ENCODE results near the gene BMP7.

The BMP7 gene

GRCh38 chr20:57310821-57311514 lies 44.5 kb upstream of the BMP7 start:
- no peak for TF ChIP-seq CTCF (IDR thresholded peaks at IDR 0.05; ENCODE audit: low read depth, low read length)
- no peak for DNase-seq (ENCODE audit: extremely low read depth, low read depth)

DNA sequence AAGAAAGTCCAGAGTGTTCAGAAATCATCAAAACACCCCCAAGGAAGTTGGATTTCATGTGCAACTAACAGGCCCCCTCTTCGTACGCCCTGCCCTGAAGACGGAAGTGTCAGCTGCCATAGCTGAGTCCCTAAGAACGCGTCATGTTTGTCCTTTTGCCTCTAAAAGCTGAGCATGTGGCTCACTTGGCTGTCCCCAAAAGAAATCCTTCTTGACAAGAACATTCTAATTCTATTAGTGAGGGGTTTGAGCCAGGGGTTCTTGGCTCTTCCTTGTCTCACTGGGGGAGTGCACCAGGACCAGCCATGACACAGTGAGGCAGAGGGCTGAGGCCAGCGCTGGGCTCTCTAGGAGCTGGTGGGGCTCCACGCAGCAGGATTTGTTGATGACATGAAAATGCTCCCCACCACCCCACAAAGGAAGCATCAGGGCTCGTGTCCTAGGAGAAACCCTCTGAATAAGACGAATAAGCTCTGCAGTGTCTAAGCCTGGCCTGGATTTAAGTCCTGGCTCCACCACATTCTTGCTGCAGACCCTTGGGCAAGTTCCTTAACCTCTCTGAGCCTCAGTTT lies 43.2 kb upstream of the BMP7 start:
- no peak for DNase-seq (ENCODE audit: extremely low read depth, low read depth)
- TF ChIP-seq CTCF (IDR thresholded peaks at IDR 0.05; ENCODE audit: low read depth, low read length) = no peak

- no peak for TF ChIP-seq CTCF (IDR thresholded peaks at IDR 0.05; ENCODE audit: low read depth, low read length)
- DNase-seq (ENCODE audit: extremely low read depth, low read depth) = no peak
These were observed 42.2 kb upstream of the BMP7 start for GRCh38 chr20:57308451-57309271.

DNA sequence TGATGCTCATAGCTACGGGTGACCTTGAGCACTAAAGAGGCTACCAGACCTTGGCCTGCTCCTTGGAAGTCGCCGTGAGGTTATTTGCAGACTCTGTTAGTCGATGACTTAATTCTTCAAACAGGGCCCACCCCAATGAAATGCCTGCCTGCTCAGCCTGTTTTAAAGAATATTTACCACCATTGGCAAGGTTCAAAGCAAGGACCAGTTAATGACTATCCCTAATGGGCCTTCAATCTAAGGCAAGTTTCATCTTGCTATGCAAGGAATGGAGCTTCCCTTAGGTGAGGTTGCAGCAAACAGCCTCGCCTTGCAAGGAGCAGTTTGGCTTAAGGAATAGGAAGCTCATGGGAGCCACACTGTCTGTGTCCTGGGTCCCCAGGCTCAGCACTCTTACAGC lies 40.3 kb upstream of the BMP7 start:
- no peak for DNase-seq (ENCODE audit: extremely low read depth, low read depth)
- no peak for TF ChIP-seq CTCF (IDR thresholded peaks at IDR 0.05; ENCODE audit: low read depth, low read length)

DNA sequence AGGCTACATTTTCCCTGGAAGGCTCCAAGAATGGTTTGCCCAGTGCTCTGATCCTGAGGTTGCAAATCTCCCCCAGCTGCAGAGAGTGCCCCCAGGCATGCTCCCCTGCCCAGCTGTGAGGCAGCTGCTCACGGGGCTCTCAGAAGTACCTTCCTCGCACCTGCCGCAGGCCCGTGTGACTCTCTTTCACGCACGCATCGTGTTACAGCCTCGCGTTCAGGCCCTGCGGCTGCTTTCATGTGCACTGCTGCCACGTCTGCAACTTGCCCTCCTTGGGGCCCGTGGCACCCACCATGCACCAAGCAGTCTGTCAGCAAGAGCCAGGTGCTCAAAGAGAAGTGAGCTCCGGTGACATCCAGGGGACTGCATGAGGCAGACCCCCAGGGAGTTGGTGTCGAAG lies 34.6 kb upstream of the BMP7 start:
- no peak for DNase-seq (ENCODE audit: extremely low read depth, low read depth)
- no peak for TF ChIP-seq CTCF (IDR thresholded peaks at IDR 0.05; ENCODE audit: low read depth, low read length)

DNA sequence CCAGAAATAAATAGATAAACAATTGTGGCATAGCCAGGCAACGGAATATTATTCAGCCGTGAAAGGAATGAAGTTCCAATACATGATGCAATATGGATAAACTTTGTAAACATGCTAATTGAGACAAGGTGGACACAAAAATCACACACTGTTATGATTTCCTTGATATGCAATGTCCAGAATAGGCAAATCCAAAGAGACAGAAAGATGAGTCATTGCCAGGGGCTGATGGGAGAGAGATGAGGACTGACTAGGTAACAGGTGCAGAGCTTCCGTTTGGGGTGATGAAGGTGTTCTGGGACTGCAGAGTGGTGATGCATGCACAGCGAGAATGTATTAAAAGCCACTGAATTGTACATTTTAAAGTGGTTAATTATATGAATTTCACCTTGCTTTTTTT lies 32.0 kb upstream of the BMP7 start:
- no peak for DNase-seq (ENCODE audit: extremely low read depth, low read depth)
- TF ChIP-seq CTCF (IDR thresholded peaks at IDR 0.05; ENCODE audit: low read depth, low read length) = no peak

DNA sequence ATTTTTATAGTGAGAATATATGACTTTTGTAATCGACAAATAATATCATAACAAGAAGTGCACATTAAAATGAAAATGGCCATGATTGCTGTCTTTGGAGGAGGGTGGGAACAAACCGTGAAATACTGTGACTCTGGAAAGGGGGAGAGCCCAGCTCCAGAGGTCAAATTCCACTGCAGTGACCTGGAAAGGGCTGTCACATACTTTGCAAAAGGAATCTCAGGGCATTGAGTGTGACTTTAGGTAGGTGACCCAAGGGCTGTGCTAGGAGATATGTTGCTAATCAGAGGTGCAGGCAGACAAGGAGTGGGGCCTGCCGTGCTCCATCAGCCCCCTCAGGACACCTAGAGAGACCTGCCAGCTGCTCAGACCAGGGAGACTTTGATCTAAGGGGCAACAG lies 28.1 kb upstream of the BMP7 start:
- no peak for TF ChIP-seq CTCF (IDR thresholded peaks at IDR 0.05; ENCODE audit: low read depth, low read length)
- DNase-seq (ENCODE audit: extremely low read depth, low read depth) = no peak

All from AG09319 (cell line).